Lower leg skin (tissue), 4 donors: ENCODE measurements around the gene ZNF514. TPM values are rescaled to one million over a fixed set of nuclear protein-coding genes. Genes with fewer than 3 reads are reported as not detected.
"Not testable (repeated sequence)": the region's sequence is repeated elsewhere in the genome, so short reads cannot be mapped to it uniquely, and the experiment has no call there.

ENCODE experiments used
- DNase-seq, 2 donors: peaks; one replicate each; pipeline ENCODE4 v3.0.0-alpha.2; 2019; ENCODE audit warnings: low spot score in 2 of 2
- H3K4me3 ChIP-seq: fragments of 200-600 bp; sonication (generic); 2 replicates; pipeline ENCODE4 v1.5.1; 2017; ENCODE audit warnings: mild to moderate bottlenecking, low read depth; ENCODE audit not compliant: poor library complexity, severe bottlenecking
- CTCF ChIP-seq, 3 donors: fragments of 450-650 bp; IDR thresholded peaks; one replicate each; pipeline ENCODE4 v1.5.1; 2016; ENCODE audit warnings: antibody characterized with exemption in 3 of 3, mild to moderate bottlenecking in 3 of 3, moderate library complexity in 2 of 3
- POLR2A ChIP-seq, 2 donors: fragments of 450-650 bp; IDR thresholded peaks; one replicate each; pipeline ENCODE4 v1.6.1; 2016 to 2017; ENCODE audit warnings: antibody characterized with exemption in 2 of 2, mild to moderate bottlenecking in 1 of 2, moderate library complexity in 1 of 2
- WGBS, 2 donors: methylation state at CpG; one replicate each; pipeline ENCODE4 v1.1.5; 2018; 5-methylcytosine and 5-hydroxymethylcytosine counted together
- intact Hi-C: fragments of 100-400 bp; cut with DNase I; formaldehyde crosslinking; loops from one replicate; pipeline ENCODE4 v1.15.0; 2023; ENCODE audit warnings: low total_unique reads
- total RNA-seq, 4 donors: library from RNA; depleted of rRNA; stranded (reverse); fragments of >200 nt; gene quantifications; one replicate each; pipeline ENCODE4 v1.1.0, GENCODE V29; 2016

ZNF514 gene
- total RNA-seq, 4 donors from 2014 or later = 6.2 to 20.5 (median 14.2) TPM

GRCh38 chr2:95109260-95109659, 50.4 kb downstream of the ZNF514 start:
- intact Hi-C loops = no loop called here
- TF ChIP-seq CTCF (IDR thresholded peaks at IDR 0.05) = no peak
- TF ChIP-seq POLR2A (IDR thresholded peaks at IDR 0.05) = no peak
- no peak for DNase-seq
- H3K4me3 ChIP-seq = no peak overlapping the region
- WGBS, 2 donors = 90 to 92% methylated on average over 6 of the region's 6 CpGs

- no peak for TF ChIP-seq POLR2A (IDR thresholded peaks at IDR 0.05)
- TF ChIP-seq CTCF (IDR thresholded peaks at IDR 0.05) = no peak
- WGBS, 2 donors = 88 to 90% methylated on average over 2 of the region's 2 CpGs
- intact Hi-C loops = no loop called here
- no peak overlapping the region for H3K4me3 ChIP-seq
- DNase-seq = no peak
These were observed 53.6 kb downstream of the ZNF514 start for GRCh38 chr2:95106081-95106480.

GRCh38 chr2:95104606-95105005, 55.0 kb downstream of the ZNF514 start:
- intact Hi-C loops = no loop called here
- TF ChIP-seq POLR2A (IDR thresholded peaks at IDR 0.05) = no peak

GRCh38 chr2:95099910-95100309, 59.7 kb downstream of the ZNF514 start:
- intact Hi-C loops = no loop called here
- TF ChIP-seq POLR2A (IDR thresholded peaks at IDR 0.05) (no peak), CTCF (IDR thresholded peaks at IDR 0.05) (no peak)
- no peak for DNase-seq
- WGBS, 2 donors = 95 to 96% methylated on average over 2 of the region's 2 CpGs
- no peak overlapping the region for H3K4me3 ChIP-seq

More at GRCh38 chr2:95104606-95105005, 55.0 kb downstream of the ZNF514 start:
- no peak for DNase-seq
- no peak overlapping the region for H3K4me3 ChIP-seq
- 92 to 96% methylated on average over 8 of the region's 8 CpGs for WGBS, 2 donors

- DNase-seq, H3K4me3 ChIP-seq, intact Hi-C loops: not testable (repeated sequence)
- WGBS, 2 donors = 97 to 98% methylated on average over 5 of the region's 5 CpGs
These were observed 61.4 kb downstream of the ZNF514 start for GRCh38 chr2:95098273-95098672.

Other genes with a start within 250 kb of the ZNF514 start
- gene MAL, start 134.1 kb downstream of the ZNF514 start, total RNA-seq = 10 to 100 TPM in 2 of 4 donors, 1 to 10 TPM in 2; 5.7 to 24.8 (median 9.4) TPM
- gene MRPS5, start 38.0 kb downstream of the ZNF514 start, total RNA-seq = 10 to 100 TPM; 24.0 to 33.6 (median 29.4) TPM
- gene ZNF2, start 6.0 kb upstream of the ZNF514 start, total RNA-seq = 1 to 10 TPM; 1.9 to 6.3 (median 3.1) TPM
- gene ZNF892, start 47.7 kb upstream of the ZNF514 start, total RNA-seq = 1 to 10 TPM; 1.2 to 3.7 (median 3.0) TPM
- 100 to 1,000 TPM in 2 of 4 donors, 10 to 100 TPM in 2; 87.0 to 272 (median 98.0) TPM for gene PROM2, start 114.6 kb upstream of the ZNF514 start, total RNA-seq
- gene KCNIP3, start 137.5 kb upstream of the ZNF514 start, total RNA-seq = 10 to 100 TPM in 2 of 4 donors, 1 to 10 TPM in 2; 5.2 to 20.4 (median 11.4) TPM
- 10 to 100 TPM; 22.8 to 36.2 (median 23.6) TPM for gene FAHD2A, start 242.9 kb upstream of the ZNF514 start, total RNA-seq